HUES64 (cell line): ENCODE results near the gene RCOR1.

ENCODE experiments used
- H3K27ac ChIP-seq: 2 replicates; pipeline ENCODE4 v1.7.0; 2013; ENCODE audit warnings: low read depth, low read length, inconsistent platforms
- H3K27me3 ChIP-seq: 2 replicates; pipeline ENCODE4 v1.6.1; 2013; ENCODE audit warnings: mild to moderate bottlenecking, low read length; ENCODE audit not compliant: insufficient read depth
- H3K36me3 ChIP-seq: 2 replicates; pipeline ENCODE4 v1.6.1; 2013; ENCODE audit warnings: mild to moderate bottlenecking, low read length; ENCODE audit not compliant: insufficient read depth
- H3K4me1 ChIP-seq: 2 replicates; pipeline ENCODE4 v1.6.1; 2013; ENCODE audit warnings: mild to moderate bottlenecking, low read length, moderate library complexity; ENCODE audit not compliant: insufficient read depth
- H3K4me3 ChIP-seq: 2 replicates; pipeline ENCODE4 v1.5.1; 2013; ENCODE audit warnings: mild to moderate bottlenecking, low read length, moderate library complexity
- H3K9ac ChIP-seq: 2 replicates; pipeline ENCODE4 v1.6.1; 2013; ENCODE audit warnings: mild to moderate bottlenecking, low read depth, low read length
- H3K9me3 ChIP-seq: 2 replicates; pipeline ENCODE4 v1.6.1; 2013; ENCODE audit warnings: low read depth, low read length; ENCODE audit not compliant: insufficient read depth
- WGBS: fragments of 150-250, 120-280 bp; methylation state at CpG from one replicate; pipeline ENCODE4 v1.1.7; 2013; ENCODE audit warnings: missing lambda C conversion rate; 5-methylcytosine and 5-hydroxymethylcytosine counted together

RCOR1 gene

GRCh38 chr14:102739190-102739469 lies 146.7 kb downstream of the RCOR1 start:
- 89% methylated on average over 3 of the region's 3 CpGs for WGBS

GRCh38 chr14:102746634-102747438 lies 154.4 kb downstream of the RCOR1 start:
- H3K9ac ChIP-seq: no peak overlapping the region
- H3K9me3 ChIP-seq: peaks cover 2% of the 10 kb centered on the region; the same call in 1 of the 2 replicates
- no peaks in the 10 kb centered on the region for H3K27me3 ChIP-seq
- H3K36me3 ChIP-seq: no peaks in the 10 kb centered on the region
- H3K4me1 ChIP-seq: peaks cover 9% of the 10 kb centered on the region
- 94% methylated on average over 27 of the region's 28 CpGs for WGBS
- no peak overlapping the region for H3K4me3 ChIP-seq
- no peak overlapping the region for H3K27ac ChIP-seq

More at GRCh38 chr14:102739190-102739469, 146.7 kb downstream of the RCOR1 start:
- Histone ChIP-seq H3K4me1 (no peaks in the 10 kb centered on the region), H3K27me3 (no peaks in the 10 kb centered on the region), H3K4me3 (no peak overlapping the region), H3K9me3 (peaks cover 3% of the 10 kb centered on the region; the same call in 1 of the 2 replicates), H3K9ac (no peak overlapping the region), H3K36me3 (no peaks in the 10 kb centered on the region; the same call in 1 of the 2 replicates), H3K27ac (no peak overlapping the region)

- H3K27ac ChIP-seq: no peak overlapping the region
- H3K9me3 ChIP-seq: no peaks in the 10 kb centered on the region
- H3K9ac ChIP-seq: no peak overlapping the region
- H3K27me3 ChIP-seq: no peaks in the 10 kb centered on the region
- WGBS: 96% methylated on average over 8 of the region's 8 CpGs
- H3K36me3 ChIP-seq: no peaks in the 10 kb centered on the region
- H3K4me3 ChIP-seq: no peak overlapping the region
- H3K4me1 ChIP-seq: peaks cover 9% of the 10 kb centered on the region
These were observed 156.4 kb downstream of the RCOR1 start for GRCh38 chr14:102748806-102749205.

GRCh38 chr14:102749393-102750305 lies 157.2 kb downstream of the RCOR1 start:
- 86% methylated on average over 33 of the region's 33 CpGs for WGBS
- Histone ChIP-seq H3K27me3 (no peaks in the 10 kb centered on the region), H3K4me3 (no peak overlapping the region)

GRCh38 chr14:102750376-102750775 lies 157.9 kb downstream of the RCOR1 start:
- peaks cover 9% of the 10 kb centered on the region for H3K4me1 ChIP-seq
- no peaks in the 10 kb centered on the region for H3K9me3 ChIP-seq
- WGBS: 97% methylated on average over 14 of the region's 14 CpGs
- no peak overlapping the region; the same call in 1 of the 2 replicates for H3K27ac ChIP-seq
- no peaks in the 10 kb centered on the region for H3K27me3 ChIP-seq
- H3K9ac ChIP-seq: no peak overlapping the region
- H3K4me3 ChIP-seq: no peak overlapping the region
- no peaks in the 10 kb centered on the region for H3K36me3 ChIP-seq

More at GRCh38 chr14:102749393-102750305, 157.2 kb downstream of the RCOR1 start:
- Histone ChIP-seq H3K27ac (peak overlapping the region; percentile 29; the same call in 1 of the 2 replicates), H3K4me1 (peaks cover 9% of the 10 kb centered on the region), H3K36me3 (no peaks in the 10 kb centered on the region), H3K9ac (no peak overlapping the region), H3K9me3 (no peaks in the 10 kb centered on the region)

GRCh38 chr14:102751088-102751487 lies 158.6 kb downstream of the RCOR1 start:
- H3K4me1 ChIP-seq: peaks cover 9% of the 10 kb centered on the region
- H3K27ac ChIP-seq: no peak overlapping the region
- H3K27me3 ChIP-seq: no peaks in the 10 kb centered on the region
- H3K4me3 ChIP-seq: no peak overlapping the region
- 94% methylated on average over 16 of the region's 16 CpGs for WGBS
- H3K9ac ChIP-seq: no peak overlapping the region
- H3K36me3 ChIP-seq: no peaks in the 10 kb centered on the region
- H3K9me3 ChIP-seq: no peaks in the 10 kb centered on the region

- WGBS: 90% methylated on average over 14 of the region's 14 CpGs
- no peak overlapping the region for H3K9ac ChIP-seq
- peaks cover 9% of the 10 kb centered on the region for H3K4me1 ChIP-seq
- H3K9me3 ChIP-seq: no peaks in the 10 kb centered on the region
- H3K36me3 ChIP-seq: no peaks in the 10 kb centered on the region
- H3K4me3 ChIP-seq: no peak overlapping the region
- H3K27me3 ChIP-seq: no peaks in the 10 kb centered on the region
- H3K27ac ChIP-seq: no peak overlapping the region
These were observed 159.9 kb downstream of the RCOR1 start for GRCh38 chr14:102752239-102752847.

- Histone ChIP-seq H3K9me3 (no peaks in the 10 kb centered on the region), H3K4me3 (no peak overlapping the region), H3K27ac (no peak overlapping the region), H3K4me1 (peaks cover 12% of the 10 kb centered on the region), H3K27me3 (no peaks in the 10 kb centered on the region), H3K36me3 (no peaks in the 10 kb centered on the region), H3K9ac (no peak overlapping the region)
- 88% methylated on average over 17 of the region's 17 CpGs for WGBS
These were observed 162.2 kb downstream of the RCOR1 start for GRCh38 chr14:102754370-102755262.

- no peaks in the 10 kb centered on the region for H3K36me3 ChIP-seq
- no peak overlapping the region for H3K9ac ChIP-seq
- H3K9me3 ChIP-seq: no peaks in the 10 kb centered on the region
- H3K27ac ChIP-seq: no peak overlapping the region
- H3K4me1 ChIP-seq: peaks cover 15% of the 10 kb centered on the region
- H3K4me3 ChIP-seq: no peak overlapping the region
- H3K27me3 ChIP-seq: no peaks in the 10 kb centered on the region
- 94% methylated on average over 11 of the region's 11 CpGs for WGBS
These were observed 165.2 kb downstream of the RCOR1 start for GRCh38 chr14:102757646-102758045.

- Histone ChIP-seq H3K4me1 (peaks cover 15% of the 10 kb centered on the region), H3K27me3 (no peaks in the 10 kb centered on the region), H3K9ac (no peak overlapping the region), H3K9me3 (no peaks in the 10 kb centered on the region), H3K4me3 (no peak overlapping the region), H3K36me3 (no peaks in the 10 kb centered on the region), H3K27ac (no peak overlapping the region)
- WGBS: 98% methylated on average over 4 of the region's 5 CpGs
These were observed 165.6 kb downstream of the RCOR1 start for GRCh38 chr14:102758087-102758486.
